Testis (tissue), 2 donors: Measurements from ENCODE around the gene SGMS2.

Source experiments
- POLR2A ChIP-seq: fragments of 450-650 bp; IDR thresholded peaks from one replicate; pipeline ENCODE4 v1.6.1; 2017; ENCODE audit warnings: antibody characterized with exemption, mild to moderate bottlenecking, moderate library complexity
- TF ChIP-seq, protein P1 (sequence below), 3 experiments: fragments of 450-650 bp in 2 of 3; fragments of 200-600 bp in 1 of 3; sonication (generic) in 1 of 3; IDR thresholded peaks; one replicate each; pipeline ENCODE4 v1.5.1; 2016 to 2019; ENCODE audit warnings: antibody characterized with exemption in 3 of 3, mild to moderate bottlenecking in 2 of 3, moderate library complexity in 1 of 3

DNA sequence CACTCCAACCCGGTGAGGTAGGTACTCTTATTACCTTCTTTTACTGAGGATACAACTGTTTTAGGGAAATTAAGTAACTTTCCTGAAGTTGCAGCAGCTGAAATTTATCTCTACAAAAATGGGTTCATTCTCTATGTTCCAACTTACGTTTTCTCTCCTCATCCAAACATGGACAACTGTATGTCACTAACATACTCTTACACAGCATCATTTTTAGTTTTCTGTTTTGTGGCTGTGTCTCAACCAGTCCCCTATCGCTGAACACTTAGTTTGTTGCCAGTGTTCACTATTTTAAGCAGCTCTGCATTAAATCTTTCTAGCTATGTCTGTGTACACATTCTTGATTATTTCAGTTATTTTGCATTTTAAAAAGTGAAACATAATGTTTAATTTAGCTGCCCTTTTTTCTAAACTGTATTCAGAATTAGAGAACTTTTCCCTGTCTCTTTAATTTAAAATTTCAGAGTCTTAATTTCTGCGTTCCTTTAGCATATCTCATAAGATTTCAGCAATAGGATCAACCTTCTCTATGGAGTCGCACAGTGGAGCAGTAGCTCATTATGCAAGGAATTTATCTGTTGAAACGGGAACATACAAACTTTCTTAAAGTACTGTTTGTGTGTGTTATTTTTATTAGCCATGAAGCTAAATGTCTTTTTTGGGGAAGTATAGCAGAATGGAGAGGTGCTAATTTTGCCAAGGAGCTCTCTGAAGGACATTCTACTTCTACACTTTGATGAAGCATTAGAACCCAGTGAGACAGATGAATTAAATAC, 3.8 kb downstream of the SGMS2 start:
- TF ChIP-seq POLR2A, result no peak
- TF ChIP-seq, protein P1, sequence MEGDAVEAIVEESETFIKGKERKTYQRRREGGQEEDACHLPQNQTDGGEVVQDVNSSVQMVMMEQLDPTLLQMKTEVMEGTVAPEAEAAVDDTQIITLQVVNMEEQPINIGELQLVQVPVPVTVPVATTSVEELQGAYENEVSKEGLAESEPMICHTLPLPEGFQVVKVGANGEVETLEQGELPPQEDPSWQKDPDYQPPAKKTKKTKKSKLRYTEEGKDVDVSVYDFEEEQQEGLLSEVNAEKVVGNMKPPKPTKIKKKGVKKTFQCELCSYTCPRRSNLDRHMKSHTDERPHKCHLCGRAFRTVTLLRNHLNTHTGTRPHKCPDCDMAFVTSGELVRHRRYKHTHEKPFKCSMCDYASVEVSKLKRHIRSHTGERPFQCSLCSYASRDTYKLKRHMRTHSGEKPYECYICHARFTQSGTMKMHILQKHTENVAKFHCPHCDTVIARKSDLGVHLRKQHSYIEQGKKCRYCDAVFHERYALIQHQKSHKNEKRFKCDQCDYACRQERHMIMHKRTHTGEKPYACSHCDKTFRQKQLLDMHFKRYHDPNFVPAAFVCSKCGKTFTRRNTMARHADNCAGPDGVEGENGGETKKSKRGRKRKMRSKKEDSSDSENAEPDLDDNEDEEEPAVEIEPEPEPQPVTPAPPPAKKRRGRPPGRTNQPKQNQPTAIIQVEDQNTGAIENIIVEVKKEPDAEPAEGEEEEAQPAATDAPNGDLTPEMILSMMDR (IDR thresholded peaks at IDR 0.05), result no peak
